ENCODE results near the gene SH3BP2. TPM values are rescaled to one million over a fixed set of nuclear protein-coding genes. Genes with fewer than 3 reads are reported as not detected.
A peak's percentile ranks its signal among the peaks of the same experiment; 100 is the strongest.

Gene SH3BP2
- polyA plus RNA-seq, 3 donors: 19.1 to 478 (median 26.9) TPM

DNA sequence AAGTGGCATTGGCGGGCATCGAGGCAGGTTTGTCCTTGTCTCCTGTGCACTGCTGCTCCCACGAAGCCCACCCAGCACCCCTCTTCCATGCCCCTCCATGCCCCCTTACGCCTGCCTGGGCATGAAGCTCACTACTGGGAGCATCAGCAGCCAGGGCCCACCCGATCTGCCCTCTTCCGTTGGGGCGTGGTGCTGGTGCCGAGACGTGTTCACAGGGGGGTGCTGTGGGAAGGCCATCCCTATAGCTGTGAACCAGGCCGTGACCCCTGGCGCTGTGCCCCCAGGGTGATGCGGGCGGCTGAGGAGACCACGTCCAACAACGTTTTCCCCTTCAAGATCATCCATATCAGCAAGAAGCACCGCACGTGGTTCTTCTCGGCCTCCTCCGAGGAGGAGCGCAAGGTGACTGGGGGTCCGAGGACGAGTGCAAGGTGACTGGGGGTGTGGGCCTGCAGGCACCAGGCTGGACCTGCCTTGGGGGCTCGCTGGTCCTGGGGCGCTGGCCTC, 31.5 kb downstream of the SH3BP2 start:
- Mint-ChIP-seq H3K27me3 (ENCODE audit: low read depth in 3 of 3) (peaks cover 0 to 2% (median 0%) of the 10 kb centered on the region in 3 donors), H3K27ac (peak overlapping the region in 2 of 7 donors; percentile 2 to 46), H3K36me3 (peaks cover 86 to 99% of the 10 kb centered on the region in 2 donors), H3K9me3 (peaks cover 0 to 1% (median 0%) of the 10 kb centered on the region in 7 donors), H3K4me3 (no peak overlapping the region), H3K4me1 (peaks cover 6% of the 10 kb centered on the region)
- DNase-seq: no peak
- Histone ChIP-seq H3K79me2 (ENCODE audit: insufficient read depth, low read length) (peaks cover 73% of the 10 kb centered on the region), H3K4me2 (replicated peaks; ENCODE audit: extremely low read depth, low read length, poor library complexity, severe bottlenecking) (no peak overlapping the region), H3K4me3 (replicated peaks in 1 of 3; ENCODE audit: low read depth in 2 of 3, low read length in 3 of 3) (no peak overlapping the region), H3K27ac (ENCODE audit: low read depth in 1 of 2, low read length in 2 of 2) (no peak overlapping the region), H3K36me3 (replicated peaks in 1 of 2; ENCODE audit: control insufficient read depth in 1 of 2, insufficient read depth in 2 of 2, low read length in 2 of 2) (peaks cover 98 to 99% of the 10 kb centered on the region in 2 donors), H3K27me3 (ENCODE audit: control insufficient read depth in 2 of 2, insufficient read depth in 2 of 2, low read length in 2 of 2) (no peaks in the 10 kb centered on the region), H3K9ac (ENCODE audit: insufficient read depth, low read length, poor library complexity, severe bottlenecking) (no peak overlapping the region), H3K9me3 (replicated peaks in 1 of 2; ENCODE audit: control insufficient read depth in 1 of 2, insufficient read depth in 1 of 2, low read length in 2 of 2) (no peaks in the 10 kb centered on the region), H3K4me1 (ENCODE audit: control insufficient read depth in 1 of 2, insufficient read depth in 2 of 2, low read length in 2 of 2) (no peaks in the 10 kb centered on the region), H4K20me1 (ENCODE audit: insufficient read depth, low read length) (peaks cover 100% of the 10 kb centered on the region), H2AFZ (ENCODE audit: insufficient read depth, low read depth, low read length, poor library complexity, severe bottlenecking) (no peak overlapping the region)
- intact Hi-C loops (cut with micrococcal nuclease): no loop called here
- WGBS (ENCODE audit: insufficient coverage): 94% methylated on average over 21 of the region's 24 CpGs
- no peak for TF ChIP-seq CTCF (IDR thresholded peaks at IDR 0.05)

GRCh38 chr4:2824836-2825381, 32.0 kb downstream of the SH3BP2 start:
- peaks cover 100% of the 10 kb centered on the region for H4K20me1 ChIP-seq (ENCODE audit: insufficient read depth, low read length)
- WGBS (ENCODE audit: insufficient coverage): 98% methylated on average over 17 of the region's 17 CpGs
- intact Hi-C loops (cut with micrococcal nuclease): no loop called here
- H3K4me2 ChIP-seq (replicated peaks; ENCODE audit: extremely low read depth, low read length, poor library complexity, severe bottlenecking): no peak overlapping the region
- H2AFZ ChIP-seq (ENCODE audit: insufficient read depth, low read depth, low read length, poor library complexity, severe bottlenecking): no peak overlapping the region
- TF ChIP-seq CTCF (IDR thresholded peaks at IDR 0.05): no peak
- peaks cover 98 to 99% of the 10 kb centered on the region in 2 donors for H3K36me3 ChIP-seq (replicated peaks in 1 of 2; ENCODE audit: control insufficient read depth in 1 of 2, insufficient read depth in 2 of 2, low read length in 2 of 2)
- peaks cover 1% of the 10 kb centered on the region for H3K4me1 Mint-ChIP-seq
- H3K36me3 Mint-ChIP-seq: peaks cover 85 to 99% of the 10 kb centered on the region in 2 donors
- no peak for DNase-seq
- H3K27me3 ChIP-seq (ENCODE audit: control insufficient read depth in 2 of 2, insufficient read depth in 2 of 2, low read length in 2 of 2): no peaks in the 10 kb centered on the region
- no peaks in the 10 kb centered on the region for H3K9me3 ChIP-seq (replicated peaks in 1 of 2; ENCODE audit: control insufficient read depth in 1 of 2, insufficient read depth in 1 of 2, low read length in 2 of 2)
- H3K27me3 Mint-ChIP-seq (ENCODE audit: low read depth in 3 of 3): peaks cover 0 to 2% (median 0%) of the 10 kb centered on the region in 3 donors
- H3K27ac Mint-ChIP-seq: no peak overlapping the region
- peaks cover 68% of the 10 kb centered on the region for H3K79me2 ChIP-seq (ENCODE audit: insufficient read depth, low read length)
- no peak overlapping the region for H3K4me3 Mint-ChIP-seq
- no peaks in the 10 kb centered on the region for H3K4me1 ChIP-seq (ENCODE audit: control insufficient read depth in 1 of 2, insufficient read depth in 2 of 2, low read length in 2 of 2)
- no peak overlapping the region for H3K4me3 ChIP-seq (replicated peaks in 1 of 3; ENCODE audit: low read depth in 2 of 3, low read length in 3 of 3)
- H3K9ac ChIP-seq (ENCODE audit: insufficient read depth, low read length, poor library complexity, severe bottlenecking): no peak overlapping the region
- H3K27ac ChIP-seq (ENCODE audit: low read depth in 1 of 2, low read length in 2 of 2): no peak overlapping the region
- H3K9me3 Mint-ChIP-seq: peaks cover 0 to 1% (median 0%) of the 10 kb centered on the region in 7 donors
